ENCODE measurements around the gene P2RY6. TPM values are rescaled to one million over a fixed set of nuclear protein-coding genes. Genes with fewer than 3 reads are reported as not detected.

Gene P2RY6
- total RNA-seq, 1 experiment from 2014 or later, result not detected

GRCh38 chr11:73265278-73265810 lies 6.8 kb upstream of the P2RY6 start:
- H2BK120ac ChIP-seq (ENCODE audit: low read depth, low read length, poor library complexity, severe bottlenecking), result no peak overlapping the region
- H3K79me1 ChIP-seq (ENCODE audit: insufficient read depth, low read depth, low read length, poor library complexity, severe bottlenecking), result no peaks in the 10 kb centered on the region
- no peak overlapping the region for H4K5ac ChIP-seq (ENCODE audit: insufficient read length, low read depth, low read length)
- no peaks in the 10 kb centered on the region for H3K36me3 Mint-ChIP-seq (ENCODE audit: insufficient read depth in 1 of 3, low read depth in 3 of 3)
- H4K8ac ChIP-seq (replicated peaks; ENCODE audit: insufficient read length, low read depth, low read length), result no peak overlapping the region
- H3K14ac ChIP-seq (ENCODE audit: insufficient read depth, low read length), result no peak overlapping the region
- no peak overlapping the region for H3K9ac ChIP-seq (ENCODE audit: extremely low read depth, insufficient read length, low read length)
- no peak overlapping the region for H2BK5ac ChIP-seq (ENCODE audit: insufficient read length, low read length)
- no peak overlapping the region for H2AK5ac ChIP-seq (ENCODE audit: insufficient read length, low read length)
- H3K27ac ChIP-seq (ENCODE audit: insufficient read length, low read depth, low read length), result no peak overlapping the region
- no peak overlapping the region for H2AFZ ChIP-seq (ENCODE audit: low read length)
- peaks cover 4% of the 10 kb centered on the region for H3K27me3 ChIP-seq (ENCODE audit: insufficient read depth, low read length)
- H3K4me2 ChIP-seq (ENCODE audit: insufficient read depth, insufficient read length, low read length), result no peak overlapping the region
- H2BK15ac ChIP-seq (ENCODE audit: low read depth, low read length), result no peak overlapping the region
- H3K4me3 Mint-ChIP-seq, result no peak overlapping the region
- H3K9me3 Mint-ChIP-seq, result no peaks in the 10 kb centered on the region; a peak in 1 of 5 replicates
- H3K4me1 ChIP-seq (ENCODE audit: insufficient read depth, low read length), result no peaks in the 10 kb centered on the region
- H2BK20ac ChIP-seq (ENCODE audit: low read depth, low read length, poor library complexity, severe bottlenecking), result no peak overlapping the region
- peaks cover 9 to 21% of the 10 kb centered on the region in 2 experiments for H3K4me1 Mint-ChIP-seq
- no CpG with 5 or more reads among the region's 4 CpGs for WGBS (ENCODE audit: extremely low coverage, insufficient read length, low lambda C conversion rate)
- no peak overlapping the region for H3K27ac Mint-ChIP-seq
- DNase-seq, result peak; percentile 5
- H3K56ac ChIP-seq (ENCODE audit: insufficient read length, low read depth, low read length), result no peak overlapping the region
- H4K20me1 ChIP-seq (ENCODE audit: control insufficient read depth, insufficient read depth, insufficient read length), result peaks cover 2% of the 10 kb centered on the region
- no peak overlapping the region for H3K18ac ChIP-seq (ENCODE audit: insufficient read length, low read depth, low read length)
- peaks cover 35% of the 10 kb centered on the region for H3K27me3 Mint-ChIP-seq (ENCODE audit: low read depth)
- H3K4ac ChIP-seq (ENCODE audit: low read depth, low read length), result no peak overlapping the region
- no peak for TF ChIP-seq CTCF (conservative IDR thresholded peaks at IDR 0.05)
- H4K91ac ChIP-seq (ENCODE audit: insufficient read length, low read depth, low read length), result no peak overlapping the region
- no peak overlapping the region for H3T11ph ChIP-seq (ENCODE audit: low read length)
- H3K9me3 ChIP-seq (ENCODE audit: control insufficient read depth, low read depth, low read length), result no peaks in the 10 kb centered on the region
- no peaks in the 10 kb centered on the region for H3K23me2 ChIP-seq (ENCODE audit: insufficient read length, low read depth, low read length, poor library complexity, severe bottlenecking)
- no peak overlapping the region for H2BK12ac ChIP-seq (ENCODE audit: insufficient read length, low read depth, low read length)
- no peak overlapping the region for H3K23ac ChIP-seq (ENCODE audit: insufficient read length, low read depth, low read length)
- H3K79me2 ChIP-seq (ENCODE audit: insufficient read depth, low read length), result no peaks in the 10 kb centered on the region

Data from H9 (cell line).